Thyroid gland (tissue), 4 donors: ENCODE results near the gene H2AZ2. TPM values are rescaled to one million over a fixed set of nuclear protein-coding genes. Genes with fewer than 3 reads are reported as not detected.
"Not testable (repeated sequence)": the region's sequence is repeated elsewhere in the genome, so short reads cannot be mapped to it uniquely, and the experiment has no call there.

Experiments used
- DNase-seq, 2 donors: peaks; one replicate each; pipeline ENCODE4 v3.0.0-alpha.2; 2019
- H3K27ac ChIP-seq, 3 donors: fragments of 200-600 bp; sonication (generic); 1 replicate in 2 of 3; 2 replicates in 1 of 3; pipeline ENCODE4 v1.5.1; 2016 to 2019; ENCODE audit warnings: mild to moderate bottlenecking in 1 of 3, moderate library complexity in 1 of 3
- H3K27me3 ChIP-seq: fragments of 200-600 bp; sonication (generic); one replicate; pipeline ENCODE4 v1.5.1; 2019
- H3K36me3 ChIP-seq, 2 donors: fragments of 200-600 bp; sonication (generic); one replicate each; pipeline ENCODE4 v1.5.1; 2016 to 2019
- H3K4me1 ChIP-seq, 2 donors: fragments of 200-600 bp; sonication (generic); one replicate each; pipeline ENCODE4 v1.5.1; 2017 to 2019
- H3K4me3 ChIP-seq, 3 donors: fragments of 200-600 bp; sonication (generic); replicated peaks in 1 of 3; 1 replicate in 2 of 3; 2 replicates in 1 of 3; pipeline ENCODE4 v1.5.1; 2016; ENCODE audit warnings: mild to moderate bottlenecking in 1 of 3
- H3K9me3 ChIP-seq: fragments of 200-600 bp; sonication (generic); one replicate; pipeline ENCODE4 v1.5.1; 2017
- POLR2A ChIP-seq, 2 donors: fragments of 450-650 bp; IDR thresholded peaks; one replicate each; pipeline ENCODE4 v1.6.1; 2017; ENCODE audit warnings: antibody characterized with exemption in 2 of 2, mild to moderate bottlenecking in 2 of 2, moderate library complexity in 1 of 2
- WGBS, 2 donors: methylation state at CpG; one replicate each; pipeline ENCODE4 v1.1.5; 2017; 5-methylcytosine and 5-hydroxymethylcytosine counted together
- intact Hi-C: fragments of 100-400 bp; cut with DNase I; formaldehyde crosslinking; loops from one replicate; pipeline ENCODE4 v1.15.1; 2023
- total RNA-seq, 4 donors: library from RNA; depleted of rRNA; stranded (reverse); fragments of >200 nt; gene quantifications; one replicate each; pipeline ENCODE4 v1.2.3, GENCODE V29; 2016
- TF ChIP-seq, protein P1 (sequence below), 6 experiments: fragments of 200-600 bp in 3 of 6; fragments of 450-650 bp in 3 of 6; sonication (generic) in 3 of 6; IDR thresholded peaks; one replicate each; pipeline ENCODE4 v1.5.1; 2016 to 2019; ENCODE audit warnings: antibody characterized with exemption in 6 of 6, mild to moderate bottlenecking in 2 of 6, inconsistent platforms in 1 of 6, moderate library complexity in 1 of 6

Gene H2AZ2
- total RNA-seq, 4 donors from 2014 or later = 126 to 198 (median 144) TPM

DNA sequence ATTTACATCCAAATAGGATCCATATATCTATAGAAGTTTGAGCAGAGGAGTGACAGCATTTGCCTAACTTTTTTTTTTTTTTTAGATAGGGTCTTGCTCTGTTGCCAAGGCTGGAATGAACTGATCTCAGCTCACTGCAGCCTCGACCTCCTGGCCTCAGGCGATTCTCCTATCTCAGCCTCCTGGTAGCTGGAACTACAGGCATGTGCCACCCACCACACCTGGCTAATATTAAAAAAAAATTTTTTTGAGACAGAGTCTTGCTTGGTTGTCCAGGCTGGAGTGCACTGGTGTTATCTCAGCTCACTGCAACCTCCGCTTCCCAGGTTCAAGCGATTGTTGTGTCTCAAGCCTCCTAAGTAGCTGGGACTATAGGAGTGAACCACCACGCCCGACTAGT is 36.3 kb downstream of the H2AZ2 start:
- intact Hi-C loops = no loop called here

DNA sequence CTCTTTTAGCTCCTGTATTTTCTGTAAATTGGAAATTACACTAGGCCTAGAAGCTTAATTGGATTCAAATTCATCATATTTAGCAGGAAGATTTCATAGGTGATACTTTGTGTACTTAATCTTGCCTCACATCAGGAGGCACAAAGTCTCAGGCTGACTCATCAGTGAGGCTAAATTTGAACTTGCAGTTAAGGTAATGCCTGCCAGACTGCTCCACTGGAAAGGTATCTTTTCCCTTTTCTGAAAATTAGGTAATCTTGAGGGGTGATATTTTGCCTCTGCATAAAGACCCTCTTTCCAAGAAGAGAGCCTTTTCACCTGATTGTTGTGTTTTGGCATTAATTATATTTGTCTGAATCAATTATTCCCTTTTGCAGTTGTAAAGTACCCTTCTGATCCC is 36.8 kb downstream of the H2AZ2 start:
- TF ChIP-seq, protein P1, sequence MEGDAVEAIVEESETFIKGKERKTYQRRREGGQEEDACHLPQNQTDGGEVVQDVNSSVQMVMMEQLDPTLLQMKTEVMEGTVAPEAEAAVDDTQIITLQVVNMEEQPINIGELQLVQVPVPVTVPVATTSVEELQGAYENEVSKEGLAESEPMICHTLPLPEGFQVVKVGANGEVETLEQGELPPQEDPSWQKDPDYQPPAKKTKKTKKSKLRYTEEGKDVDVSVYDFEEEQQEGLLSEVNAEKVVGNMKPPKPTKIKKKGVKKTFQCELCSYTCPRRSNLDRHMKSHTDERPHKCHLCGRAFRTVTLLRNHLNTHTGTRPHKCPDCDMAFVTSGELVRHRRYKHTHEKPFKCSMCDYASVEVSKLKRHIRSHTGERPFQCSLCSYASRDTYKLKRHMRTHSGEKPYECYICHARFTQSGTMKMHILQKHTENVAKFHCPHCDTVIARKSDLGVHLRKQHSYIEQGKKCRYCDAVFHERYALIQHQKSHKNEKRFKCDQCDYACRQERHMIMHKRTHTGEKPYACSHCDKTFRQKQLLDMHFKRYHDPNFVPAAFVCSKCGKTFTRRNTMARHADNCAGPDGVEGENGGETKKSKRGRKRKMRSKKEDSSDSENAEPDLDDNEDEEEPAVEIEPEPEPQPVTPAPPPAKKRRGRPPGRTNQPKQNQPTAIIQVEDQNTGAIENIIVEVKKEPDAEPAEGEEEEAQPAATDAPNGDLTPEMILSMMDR (IDR thresholded peaks at IDR 0.05) = no peak
- no peak for TF ChIP-seq POLR2A (IDR thresholded peaks at IDR 0.05)
- Histone ChIP-seq H3K27ac (no peak overlapping the region), H3K27me3 (no peaks in the 10 kb centered on the region), H3K36me3 (no peaks in the 10 kb centered on the region), H3K9me3 (no peaks in the 10 kb centered on the region), H3K4me3 (no peak overlapping the region), H3K4me1 (no peaks in the 10 kb centered on the region)
- intact Hi-C loops = no loop called here
- DNase-seq = no peak

More for the DNA sequence above, 36.3 kb downstream of the H2AZ2 start:
- H3K4me1 ChIP-seq = no peaks in the 10 kb centered on the region
- H3K27me3 ChIP-seq = no peaks in the 10 kb centered on the region
- H3K36me3 ChIP-seq = no peaks in the 10 kb centered on the region
- H3K4me3 ChIP-seq = no peak overlapping the region
- H3K27ac ChIP-seq = no peak overlapping the region
- no peak for DNase-seq
- 92 to 94% methylated on average over 6 of the region's 6 CpGs for WGBS, 2 donors
- H3K9me3 ChIP-seq = no peaks in the 10 kb centered on the region
- TF ChIP-seq POLR2A (IDR thresholded peaks at IDR 0.05) = no peak
- TF ChIP-seq, protein P1 (IDR thresholded peaks at IDR 0.05) = no peak

DNA sequence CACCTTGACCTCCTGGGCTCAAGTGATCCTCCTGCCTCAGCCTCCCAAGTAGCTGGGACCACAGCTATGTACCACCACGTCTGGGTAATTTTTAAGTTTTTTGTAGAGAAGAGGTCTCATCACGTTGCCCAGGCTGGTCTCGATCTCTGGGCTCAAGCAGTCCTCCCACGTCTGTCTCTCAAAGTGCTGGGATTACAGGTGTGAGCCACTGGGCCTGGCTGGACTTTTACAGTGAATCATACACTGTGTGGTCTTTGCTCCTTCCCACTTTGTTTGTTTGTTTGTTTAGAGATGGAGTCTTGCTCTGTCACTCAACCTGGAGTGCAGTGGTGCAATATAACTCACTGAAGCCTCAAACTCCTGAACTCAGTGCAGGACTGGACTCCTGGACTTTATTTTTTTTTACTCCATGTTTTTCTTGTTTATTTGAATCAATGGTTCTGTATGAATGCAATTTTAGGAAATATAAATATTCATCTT is 38.9 kb downstream of the H2AZ2 start:
- intact Hi-C loops = no loop called here
- no peaks in the 10 kb centered on the region for H3K4me1 ChIP-seq
- no peak for TF ChIP-seq POLR2A (IDR thresholded peaks at IDR 0.05)
- TF ChIP-seq, protein P1 (IDR thresholded peaks at IDR 0.05) = no peak
- 86 to 89% methylated on average over 4 of the region's 4 CpGs for WGBS, 2 donors
- no peak overlapping the region for H3K4me3 ChIP-seq
- H3K27ac ChIP-seq = no peak overlapping the region
- H3K9me3 ChIP-seq = no peaks in the 10 kb centered on the region
- DNase-seq = no peak
- H3K27me3 ChIP-seq = no peaks in the 10 kb centered on the region
- peaks cover 13 to 16% of the 10 kb centered on the region in 2 donors for H3K36me3 ChIP-seq

DNA sequence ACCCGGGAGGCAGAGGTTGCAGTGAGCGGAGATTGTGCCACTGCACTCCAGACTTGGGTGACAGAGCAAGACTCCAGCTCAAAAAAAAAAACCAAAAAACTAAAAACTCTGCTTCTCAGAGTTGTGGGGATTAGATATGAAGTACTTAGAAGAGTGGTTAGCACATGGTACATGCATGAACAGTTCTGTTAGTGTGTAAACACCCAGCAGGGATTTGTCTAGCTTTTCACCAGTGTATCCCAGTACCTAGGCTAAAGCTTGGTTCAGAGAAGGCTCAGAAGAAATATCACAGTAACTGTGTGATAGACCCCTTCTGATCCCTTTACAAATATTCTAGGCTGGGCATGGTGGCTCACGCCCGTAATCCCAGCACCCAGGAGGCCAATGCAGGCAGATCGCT is 41.9 kb downstream of the H2AZ2 start:
- Histone ChIP-seq H3K27me3 (no peaks in the 10 kb centered on the region), H3K27ac (no peak overlapping the region), H3K4me1 (no peaks in the 10 kb centered on the region), H3K4me3 (no peak overlapping the region), H3K9me3 (no peaks in the 10 kb centered on the region), H3K36me3 (peaks cover 41 to 42% of the 10 kb centered on the region in 2 donors)
- intact Hi-C loops = no loop called here
- TF ChIP-seq, protein P1 (IDR thresholded peaks at IDR 0.05) = no peak
- no peak for TF ChIP-seq POLR2A (IDR thresholded peaks at IDR 0.05)
- no peak for DNase-seq
- 86 to 91% methylated on average over 5 of the region's 5 CpGs for WGBS, 2 donors

DNA sequence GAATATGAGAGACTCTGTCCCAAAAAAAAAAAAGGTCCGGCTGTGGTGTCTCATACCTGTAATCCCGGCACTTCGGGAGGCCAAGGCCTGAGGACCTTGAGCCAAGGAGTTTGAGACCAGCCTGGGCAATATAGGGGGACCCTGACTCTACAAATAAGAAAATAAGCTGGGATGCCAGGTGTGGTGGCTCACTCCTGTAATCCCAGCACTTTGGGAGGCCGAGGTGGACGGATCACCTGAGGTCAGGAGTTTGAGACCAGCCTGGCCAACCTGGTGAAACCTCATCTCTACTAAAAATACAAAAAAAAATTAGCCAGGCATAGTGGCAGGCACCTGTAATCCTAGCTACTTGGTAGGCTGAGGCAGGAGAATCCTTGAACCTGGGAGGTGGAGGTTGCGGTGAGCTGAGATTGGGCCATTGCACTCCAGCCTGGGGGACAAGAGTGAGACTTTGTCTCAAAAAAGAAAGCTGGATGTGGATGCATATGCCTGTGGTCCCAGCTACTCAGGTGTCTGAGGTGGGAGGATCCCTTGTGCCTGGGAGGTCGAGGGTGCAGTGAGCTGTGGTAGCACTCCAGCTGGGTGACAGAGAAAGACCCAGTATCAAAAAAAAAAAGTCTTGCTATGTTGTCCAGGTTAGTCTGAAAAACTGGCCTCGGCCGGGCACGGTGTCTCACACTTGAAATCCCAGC is 43.9 kb downstream of the H2AZ2 start:
- H3K4me1 ChIP-seq, H3K4me3 ChIP-seq, H3K27me3 ChIP-seq, H3K27ac ChIP-seq, H3K9me3 ChIP-seq, intact Hi-C loops, DNase-seq: not testable (repeated sequence)
- 90 to 94% methylated on average over 10 of the region's 10 CpGs for WGBS, 2 donors
- H3K36me3 ChIP-seq = peaks cover 55 to 58% of the 10 kb centered on the region in 2 donors
